Astrocyte of the hippocampus (primary cell): Measurements from ENCODE around the gene ZNF335.
A peak's percentile ranks its signal among the peaks of the same experiment; 100 is the strongest.
"Not testable (repeated sequence)": the region's sequence is repeated elsewhere in the genome, so short reads cannot be mapped to it uniquely, and the experiment has no call there.

Source experiments
- DNase-seq: peaks from one replicate; pipeline ENCODE4 v3.0.0; 2011; ENCODE audit warnings: low read depth, low spot score

ZNF335 gene

GRCh38 chr20:45934046-45934585 is 37.9 kb downstream of the ZNF335 start:
- DNase-seq: peak; percentile 63

DNA sequence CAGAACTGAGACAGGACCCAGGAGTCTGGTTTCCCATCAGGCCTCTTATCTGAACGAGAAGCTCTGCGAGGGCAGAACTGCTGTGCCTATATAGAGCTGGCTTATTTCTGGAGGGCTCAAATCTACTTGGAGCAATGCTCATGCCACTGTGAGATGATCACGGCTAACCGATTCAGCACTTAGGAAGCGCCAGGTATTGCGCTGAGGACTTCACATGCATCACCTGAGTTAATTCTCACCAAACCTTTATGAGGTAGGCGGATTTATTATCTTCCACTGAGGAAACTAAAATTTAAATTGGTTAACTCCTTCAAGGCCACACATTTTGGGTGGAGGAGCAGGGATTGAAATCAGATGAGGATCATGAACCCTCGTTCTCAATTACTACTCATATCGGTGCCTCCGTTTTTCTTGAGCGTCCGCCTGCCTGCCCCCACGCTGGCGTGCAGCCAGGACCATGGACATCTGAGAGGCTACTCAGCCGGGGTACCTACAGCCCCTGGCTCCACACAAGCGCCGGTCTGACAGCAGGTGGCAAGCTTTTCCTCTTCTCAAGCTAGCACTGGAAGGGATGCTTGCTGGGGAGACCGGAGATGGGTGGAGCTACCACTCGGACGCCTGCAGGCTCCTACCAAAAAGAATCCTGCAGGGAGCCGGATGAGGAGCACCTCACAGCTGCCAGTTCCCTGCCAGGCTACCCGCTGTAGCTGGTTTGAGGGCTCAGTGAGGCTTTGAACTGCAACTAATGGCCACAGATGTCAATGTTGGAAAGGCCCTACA is 38.5 kb downstream of the ZNF335 start:
- peak; percentile 81 for DNase-seq

- DNase-seq: not testable (repeated sequence)
Observed at GRCh38 chr20:45931680-45932079, 40.3 kb downstream of the ZNF335 start.

GRCh38 chr20:45927071-45927878 is 44.7 kb downstream of the ZNF335 start:
- no peak for DNase-seq

- no peak for DNase-seq
Observed at GRCh38 chr20:45926731-45927070, 45.3 kb downstream of the ZNF335 start.

GRCh38 chr20:45925821-45926506 is 46.0 kb downstream of the ZNF335 start:
- no peak for DNase-seq

- DNase-seq: no peak
Observed at GRCh38 chr20:45924391-45925261, 47.4 kb downstream of the ZNF335 start.

GRCh38 chr20:45921337-45922189 is 50.4 kb downstream of the ZNF335 start:
- DNase-seq: no peak

GRCh38 chr20:45920462-45921336 is 51.3 kb downstream of the ZNF335 start:
- no peak for DNase-seq

- peak; percentile 78 for DNase-seq
Observed at GRCh38 chr20:45919542-45920399, 52.2 kb downstream of the ZNF335 start.

- DNase-seq: no peak
Observed at GRCh38 chr20:45918779-45919537, 53.0 kb downstream of the ZNF335 start.

GRCh38 chr20:45918182-45918737 is 53.7 kb downstream of the ZNF335 start:
- DNase-seq: no peak

- DNase-seq: no peak
Observed at GRCh38 chr20:45917790-45918141, 54.2 kb downstream of the ZNF335 start.

DNA sequence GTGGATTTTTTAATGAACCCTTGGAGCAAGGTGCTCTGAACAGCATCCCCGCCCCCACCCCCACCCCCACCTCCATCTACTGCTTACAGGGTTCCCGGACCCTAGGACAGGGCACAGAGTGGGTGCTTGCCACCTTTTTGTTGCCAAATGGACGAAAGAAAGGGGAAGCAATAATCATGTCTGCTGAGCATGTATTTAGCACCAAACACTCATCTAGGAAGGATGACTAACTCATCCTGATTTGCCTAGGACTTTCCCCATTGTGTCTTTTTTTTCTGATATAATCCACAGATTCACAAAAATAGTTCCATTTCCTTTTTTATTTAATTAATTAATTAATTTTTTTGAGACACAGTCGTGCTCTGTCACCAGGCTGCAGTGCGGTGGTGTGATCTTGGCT is 58.9 kb downstream of the ZNF335 start:
- DNase-seq: no peak

GRCh38 chr20:45912344-45912682 is 59.7 kb downstream of the ZNF335 start:
- no peak for DNase-seq

GRCh38 chr20:45911486-45912343 is 60.3 kb downstream of the ZNF335 start, which contains the start of gene PLTP:
PLTP (minus strand) TSS chr20:45912155; CDS start chr20:45911452, 703 bp downstream.
- DNase-seq: peak; percentile 95
